ENCODE results near the gene TLE4.

Gene TLE4

GRCh38 chr9:79694208-79694607 lies 122.4 kb downstream of the TLE4 start:
- no peak for DNase-seq

GRCh38 chr9:79694676-79695400 lies 123.1 kb downstream of the TLE4 start:
- DNase-seq = no peak

DNA sequence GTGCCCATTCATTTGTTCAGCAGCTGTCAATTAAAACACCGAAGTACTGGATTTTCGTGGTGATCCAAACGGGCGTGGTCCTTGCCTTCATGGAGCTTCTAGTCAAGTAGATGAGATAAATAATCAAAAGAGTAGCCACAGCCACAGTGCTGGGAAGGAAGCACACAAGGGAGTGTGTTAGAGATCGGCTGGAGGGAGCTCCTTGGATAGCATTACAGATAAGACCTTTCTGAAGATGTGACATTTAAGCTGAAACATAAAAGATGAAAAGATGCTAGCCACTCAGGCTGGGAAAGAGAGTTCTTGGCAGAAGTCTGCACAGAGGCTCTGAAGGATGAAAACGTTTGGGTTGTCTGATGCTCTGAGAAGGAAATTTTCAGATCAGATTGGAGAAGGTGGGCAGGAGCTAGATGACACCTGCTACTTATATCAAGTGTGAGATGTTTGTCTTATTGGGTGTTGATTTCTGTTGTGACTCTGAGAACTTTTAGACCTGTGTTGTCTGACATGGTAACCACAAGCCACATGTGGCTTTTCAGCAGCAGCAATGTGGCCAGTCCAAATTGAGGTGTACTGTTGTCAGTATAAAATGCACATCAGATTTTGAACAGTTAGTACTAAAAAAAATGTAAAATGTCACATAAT lies 123.9 kb downstream of the TLE4 start:
- DNase-seq = no peak

DNA sequence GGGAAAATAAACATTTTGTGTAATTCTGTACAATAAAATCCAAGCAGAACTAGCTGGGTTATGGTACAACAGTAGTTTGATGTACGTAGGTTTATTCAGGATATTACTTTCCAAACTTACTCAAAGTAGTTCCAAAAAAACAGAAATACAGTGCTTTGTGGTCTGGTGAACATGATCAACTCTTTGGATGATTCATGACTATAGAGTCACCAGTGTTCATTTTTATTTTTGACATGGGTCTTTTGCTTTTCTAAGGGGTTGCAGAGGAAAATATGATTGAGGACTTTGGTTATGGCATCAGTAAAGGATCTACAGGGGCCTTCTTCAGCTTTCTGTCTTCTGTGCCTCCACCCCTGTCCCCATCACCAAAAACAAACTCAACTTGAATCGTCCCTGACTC lies 127.2 kb downstream of the TLE4 start:
- DNase-seq = no peak

GRCh38 chr9:79699479-79699878 lies 127.7 kb downstream of the TLE4 start:
- DNase-seq = no peak

- DNase-seq = no peak
These were observed 129.0 kb downstream of the TLE4 start for GRCh38 chr9:79700607-79701360.

GRCh38 chr9:79701651-79702050 lies 129.9 kb downstream of the TLE4 start:
- DNase-seq = no peak

GRCh38 chr9:79705704-79706103 lies 133.9 kb downstream of the TLE4 start:
- no peak for DNase-seq

DNA sequence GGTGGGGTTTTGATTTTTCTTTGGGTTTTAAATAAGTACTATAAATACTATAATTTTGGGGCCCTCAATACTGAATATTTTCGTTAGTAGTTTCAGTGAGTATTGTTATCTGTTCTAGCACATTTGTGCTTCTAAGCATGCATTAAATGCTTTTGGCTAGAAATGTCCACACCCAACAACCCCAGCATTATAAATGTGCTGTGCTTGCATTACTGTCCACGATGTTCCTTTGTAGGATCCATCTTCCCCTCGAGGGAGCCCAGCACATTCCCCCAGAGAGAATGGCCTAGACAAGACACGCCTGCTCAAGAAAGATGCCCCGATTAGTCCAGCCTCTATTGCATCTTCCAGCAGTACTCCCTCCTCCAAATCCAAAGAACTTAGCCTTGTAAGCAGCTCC lies 134.7 kb downstream of the TLE4 start:
- DNase-seq = no peak

GRCh38 chr9:79707589-79707988 lies 135.8 kb downstream of the TLE4 start:
- no peak for DNase-seq

DNA sequence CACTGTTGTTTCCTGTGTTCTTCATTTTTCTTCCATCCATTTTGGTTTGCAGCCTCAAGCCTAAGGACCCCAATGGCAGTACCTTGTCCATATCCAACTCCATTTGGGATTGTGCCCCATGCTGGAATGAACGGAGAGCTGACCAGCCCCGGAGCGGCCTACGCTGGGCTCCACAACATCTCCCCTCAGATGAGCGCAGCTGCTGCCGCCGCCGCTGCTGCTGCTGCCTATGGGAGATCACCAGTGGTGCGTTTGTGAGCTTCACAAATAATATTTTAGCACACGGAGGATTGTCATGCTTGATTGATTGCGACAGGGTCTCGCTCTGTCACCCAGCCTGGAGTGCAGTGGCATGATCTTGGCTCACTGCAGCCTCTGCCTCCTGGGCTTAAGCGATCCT lies 136.8 kb downstream of the TLE4 start:
- DNase-seq = no peak

DNA sequence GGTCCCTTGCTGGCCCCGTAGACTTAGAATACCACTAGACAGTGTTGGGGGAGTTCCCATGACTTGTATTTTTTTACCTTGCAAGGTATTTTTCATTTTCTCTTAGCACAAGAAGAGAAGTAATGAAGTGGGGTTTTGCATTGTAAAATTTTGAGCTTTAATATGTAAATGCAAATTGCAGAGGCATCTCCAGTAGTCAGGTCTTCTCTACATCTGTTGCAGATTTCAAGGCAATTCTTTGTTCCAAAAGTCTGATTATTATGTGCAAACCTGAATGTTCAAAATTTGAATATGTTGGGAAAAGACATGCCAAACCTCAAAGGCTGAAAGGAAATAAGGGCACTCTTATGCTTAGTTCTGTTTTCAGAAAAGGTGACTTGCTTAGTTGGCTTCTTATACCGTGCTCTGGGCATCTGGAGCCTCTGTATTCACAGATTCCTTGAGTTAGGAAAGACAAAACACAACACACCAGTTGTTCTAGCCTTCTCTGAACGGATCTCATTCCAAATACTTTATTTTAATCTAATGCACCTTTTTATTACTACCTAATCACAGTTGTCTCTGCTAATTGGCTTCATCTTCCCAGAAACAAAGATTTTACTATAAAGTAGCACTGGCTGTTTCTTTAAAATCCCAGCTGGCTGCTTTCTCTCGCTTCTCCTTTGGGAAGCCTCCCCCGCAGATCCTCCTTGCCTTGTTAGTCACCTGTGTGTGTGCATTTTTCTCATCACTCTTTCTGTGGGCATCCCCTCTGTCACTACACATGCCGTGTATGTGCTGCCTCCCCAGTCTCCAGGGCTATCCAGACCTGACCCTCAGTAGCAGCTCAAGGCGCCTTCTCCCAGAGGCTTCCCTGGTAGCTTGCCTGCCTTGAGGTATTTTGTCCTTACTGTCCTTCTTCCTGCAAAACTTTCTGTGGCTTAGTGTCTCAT lies 138.2 kb downstream of the TLE4 start:
- DNase-seq = no peak

DNA sequence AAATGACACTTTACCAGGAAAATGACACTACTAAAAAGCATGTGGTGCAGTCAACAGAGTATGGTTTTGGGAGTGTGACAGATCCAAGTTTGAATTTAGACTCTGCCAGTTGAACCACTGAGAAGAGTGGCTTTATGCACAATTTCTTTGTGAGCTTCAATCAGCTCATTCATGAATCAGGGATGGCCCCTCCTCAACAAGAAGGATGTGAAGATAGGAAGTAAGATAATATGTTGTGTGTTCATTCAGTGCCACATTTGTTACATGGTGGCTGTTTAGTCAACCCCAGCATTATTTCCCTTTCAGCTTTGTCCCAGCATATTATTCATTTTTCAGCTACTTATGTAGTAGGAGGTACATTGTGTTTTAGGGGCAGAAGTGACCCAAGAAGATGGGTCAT lies 140.1 kb downstream of the TLE4 start:
- no peak for DNase-seq

GRCh38 chr9:79719021-79719420 lies 147.3 kb downstream of the TLE4 start:
- no peak for DNase-seq

- DNase-seq = no peak
These were observed 148.2 kb downstream of the TLE4 start for GRCh38 chr9:79719989-79720388.

DNA sequence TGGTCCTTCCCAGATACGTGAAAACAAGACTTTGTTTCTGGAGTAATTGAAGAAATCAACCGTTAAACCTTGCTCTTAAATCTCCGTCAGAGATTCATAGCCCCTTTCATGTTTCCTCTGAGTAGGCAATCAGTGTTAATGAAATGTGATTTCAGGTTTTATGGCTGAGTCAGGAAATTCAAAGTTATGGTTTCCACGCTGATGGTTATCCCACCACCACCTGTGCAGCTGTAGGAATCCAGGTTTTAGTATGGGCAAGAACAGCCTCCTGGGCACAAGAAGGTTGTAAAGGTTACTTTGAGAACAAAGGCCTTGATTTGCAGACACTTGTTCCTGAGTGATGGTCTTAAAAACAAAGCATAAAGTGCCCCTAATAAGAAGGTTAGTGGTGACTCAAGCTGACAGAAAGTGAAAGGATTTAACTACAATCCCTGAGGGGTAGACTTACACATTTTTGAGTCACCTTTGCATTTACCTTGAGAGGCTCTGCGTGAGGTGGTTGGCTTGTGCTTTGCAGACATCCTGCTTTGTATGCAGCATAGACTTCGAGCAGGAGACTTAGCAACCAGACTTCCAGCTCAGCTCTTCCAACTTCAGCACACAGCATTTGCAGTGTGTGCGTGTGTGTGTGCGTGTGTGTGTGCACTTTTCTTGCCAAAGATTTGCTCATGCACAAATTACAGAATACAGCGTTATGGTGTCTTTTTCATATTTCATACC lies 159.6 kb downstream of the TLE4 start:
- no peak for DNase-seq

DNA sequence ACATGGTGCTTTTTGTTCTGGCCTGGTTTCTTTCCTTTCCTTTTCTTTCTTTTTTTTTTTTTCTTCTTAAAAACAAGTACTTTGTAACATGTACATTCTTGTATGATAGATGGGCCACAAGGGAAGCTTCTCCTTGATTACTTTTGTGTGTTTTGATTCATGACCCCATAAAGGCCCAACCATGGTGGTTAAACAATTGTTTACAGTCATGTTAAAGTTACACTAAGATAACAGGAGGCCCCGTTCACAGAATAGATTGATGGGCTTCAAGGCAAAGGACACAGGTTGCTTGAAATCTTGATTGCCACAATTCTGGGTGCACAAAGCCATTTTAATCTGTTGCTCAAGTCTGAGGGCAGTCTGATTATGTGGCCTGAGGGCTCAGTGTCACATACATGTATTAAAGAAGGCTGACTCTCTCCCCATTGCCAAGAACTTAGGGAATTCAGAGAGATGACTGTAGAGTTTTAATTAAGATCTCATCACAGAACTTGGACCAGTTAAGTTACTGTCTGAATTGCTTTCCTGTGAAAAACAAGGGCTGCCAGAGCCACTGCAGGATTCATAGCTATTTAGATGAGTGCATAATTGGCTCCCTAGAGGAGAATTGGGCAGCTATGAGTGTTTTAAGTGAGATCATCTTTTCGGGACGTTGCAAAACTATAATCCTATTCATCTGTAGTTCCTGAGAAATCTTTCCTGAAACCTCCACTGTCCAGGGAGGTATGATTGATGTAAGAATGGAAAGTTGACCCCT lies 163.4 kb downstream of the TLE4 start:
- no peak for DNase-seq

GRCh38 chr9:79736051-79736450 lies 164.3 kb downstream of the TLE4 start:
- no peak for DNase-seq

DNA sequence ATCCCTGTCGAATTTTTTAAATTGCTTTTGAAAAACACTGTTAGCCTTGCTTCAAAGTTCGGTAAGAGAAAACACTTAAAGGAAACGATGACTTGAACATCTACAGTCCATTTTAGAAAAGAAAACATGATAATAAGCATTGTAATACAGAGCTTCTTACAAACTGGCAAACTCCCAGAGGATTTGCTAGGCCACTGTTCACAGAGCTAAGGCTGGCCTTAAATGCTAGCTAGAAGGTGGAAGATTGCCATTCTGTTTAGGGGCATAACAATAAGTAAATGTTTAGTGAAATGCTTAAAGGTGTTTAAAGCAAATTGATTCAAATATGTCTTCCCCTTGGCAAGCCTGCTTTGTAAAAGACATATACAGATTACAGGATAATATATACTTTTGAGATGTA lies 169.6 kb downstream of the TLE4 start:
- DNase-seq = no peak

DNA sequence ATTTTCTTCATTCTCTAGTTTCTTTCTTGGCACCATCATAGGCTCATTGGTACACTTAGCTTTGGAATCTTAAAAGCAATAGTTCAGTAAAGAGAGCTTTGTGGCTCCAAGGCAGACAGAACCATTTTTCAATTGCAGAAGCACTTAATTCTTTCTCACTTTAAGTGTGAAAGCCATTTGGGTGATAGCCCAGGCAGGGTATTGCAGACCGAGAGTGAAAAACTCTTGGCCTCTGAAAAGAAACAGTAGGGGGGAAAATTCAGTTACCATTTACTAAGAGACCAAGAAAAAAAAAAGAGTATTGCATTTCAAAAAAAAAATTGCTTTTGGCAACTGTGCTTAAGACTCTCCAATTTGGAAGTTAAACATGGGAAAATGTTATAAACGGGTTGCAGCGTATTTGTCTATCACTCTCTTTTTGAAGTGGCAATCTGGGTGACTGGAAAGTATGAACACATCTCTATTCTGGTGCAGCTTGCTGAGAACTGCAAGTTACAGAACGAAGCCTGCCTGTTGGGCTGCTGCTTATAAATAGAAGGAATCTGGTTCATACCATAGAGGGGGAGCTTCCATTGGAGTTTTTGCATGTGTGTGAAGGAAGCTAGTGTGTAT lies 170.5 kb downstream of the TLE4 start:
- DNase-seq = no peak

DNA sequence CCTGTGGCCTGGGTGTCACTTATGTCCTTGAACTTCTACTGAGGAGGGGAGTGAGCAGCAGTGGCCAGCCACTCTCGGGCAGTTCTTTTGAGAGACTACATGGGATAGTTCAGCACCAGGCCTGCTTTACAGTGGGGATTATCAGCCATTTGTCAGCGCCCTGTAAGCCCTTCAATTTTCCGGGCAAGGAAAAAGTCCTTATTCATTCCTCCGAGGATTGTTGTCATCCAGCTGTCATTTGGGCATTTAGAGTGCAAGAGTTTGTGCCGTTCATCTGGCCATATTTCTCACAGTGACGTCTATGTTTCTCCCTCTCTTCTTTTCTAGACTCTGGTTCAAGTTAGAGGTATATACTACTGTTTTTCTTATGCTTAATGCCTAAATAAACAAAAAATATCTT lies 172.8 kb downstream of the TLE4 start:
- DNase-seq = no peak

Data from cerebellar nuclear complex (tissue), 1 donor.